Measurements from ENCODE around the gene KCNQ1.

KCNQ1 gene

GRCh38 chr11:2715716-2716350 is 271.0 kb downstream of the KCNQ1 start:
- DNase-seq = no peak
- ChIA-PET POLR2A (no interaction called here), CTCF (interaction anchor here (1.3 kb wide), 1 partner anchor 22 kb away, joined by 4 read pairs; no protein-coding TSS in a partner anchor)
- Histone ChIP-seq H3K36me3 (ENCODE audit: control insufficient read depth in 4 of 4, insufficient read depth in 4 of 4, low read length in 3 of 4) (no peaks in the 10 kb centered on the region), H3K27ac (ENCODE audit: insufficient read depth in 1 of 2, low read depth in 1 of 2, low read length in 2 of 2, poor library complexity in 1 of 2, severe bottlenecking in 2 of 2) (no peak overlapping the region), H3K4me3 (ENCODE audit: control insufficient read depth in 1 of 7, extremely low read depth in 1 of 7, insufficient read depth in 4 of 7, low read depth in 2 of 7, low read length in 6 of 7) (no peak overlapping the region), H3K27me3 (replicated peaks in 2 of 5; ENCODE audit: control insufficient read depth in 4 of 5, insufficient read depth in 5 of 5, low read length in 4 of 5) (peaks cover 0 to 2% (median 0%) of the 10 kb centered on the region in 5 experiments), H3K4me1 (ENCODE audit: control extremely low read depth in 1 of 4, control insufficient read depth in 4 of 4, insufficient read depth in 4 of 4, low read length in 3 of 4) (no peaks in the 10 kb centered on the region), H3K9me3 (ENCODE audit: control extremely low read depth in 1 of 5, control insufficient read depth in 4 of 5, insufficient read depth in 2 of 5, low read depth in 1 of 5, low read length in 4 of 5) (peaks cover 0 to 1% (median 0%) of the 10 kb centered on the region in 5 experiments)
- WGBS (ENCODE audit: insufficient coverage) = 96% methylated on average over 12 of the region's 15 CpGs

GRCh38 chr11:2716376-2717095 is 271.7 kb downstream of the KCNQ1 start:
- no peaks in the 10 kb centered on the region for H3K27me3 ChIP-seq (replicated peaks in 2 of 5; ENCODE audit: control insufficient read depth in 4 of 5, insufficient read depth in 5 of 5, low read length in 4 of 5)
- 97% methylated on average over 14 of the region's 14 CpGs for WGBS (ENCODE audit: insufficient coverage)
- H3K27ac ChIP-seq (ENCODE audit: insufficient read depth in 1 of 2, low read depth in 1 of 2, low read length in 2 of 2, poor library complexity in 1 of 2, severe bottlenecking in 2 of 2) = no peak overlapping the region
- no peak for DNase-seq
- H3K4me3 ChIP-seq (ENCODE audit: control insufficient read depth in 1 of 7, extremely low read depth in 1 of 7, insufficient read depth in 4 of 7, low read depth in 2 of 7, low read length in 6 of 7) = no peak overlapping the region
- CTCF ChIA-PET = interaction anchor here (1.3 kb wide), 1 partner anchor 23 kb away, joined by 4 read pairs; no protein-coding TSS in a partner anchor
- POLR2A ChIA-PET = interaction anchor here (0.6 kb wide), 1 partner anchor 21 kb away, joined by 3 read pairs; no protein-coding TSS in a partner anchor
- H3K4me1 ChIP-seq (ENCODE audit: control extremely low read depth in 1 of 4, control insufficient read depth in 4 of 4, insufficient read depth in 4 of 4, low read length in 3 of 4) = no peaks in the 10 kb centered on the region
- no peaks in the 10 kb centered on the region for H3K36me3 ChIP-seq (ENCODE audit: control insufficient read depth in 4 of 4, insufficient read depth in 4 of 4, low read length in 3 of 4)
- no peaks in the 10 kb centered on the region for H3K9me3 ChIP-seq (ENCODE audit: control extremely low read depth in 1 of 5, control insufficient read depth in 4 of 5, insufficient read depth in 2 of 5, low read depth in 1 of 5, low read length in 4 of 5)

- Histone ChIP-seq H3K27ac (ENCODE audit: insufficient read depth in 1 of 2, low read depth in 1 of 2, low read length in 2 of 2, poor library complexity in 1 of 2, severe bottlenecking in 2 of 2) (no peak overlapping the region), H3K27me3 (replicated peaks in 2 of 5; ENCODE audit: control insufficient read depth in 4 of 5, insufficient read depth in 5 of 5, low read length in 4 of 5) (no peaks in the 10 kb centered on the region), H3K36me3 (ENCODE audit: control insufficient read depth in 4 of 4, insufficient read depth in 4 of 4, low read length in 3 of 4) (no peaks in the 10 kb centered on the region), H3K9me3 (ENCODE audit: control extremely low read depth in 1 of 5, control insufficient read depth in 4 of 5, insufficient read depth in 2 of 5, low read depth in 1 of 5, low read length in 4 of 5) (no peaks in the 10 kb centered on the region), H3K4me3 (ENCODE audit: control insufficient read depth in 1 of 7, extremely low read depth in 1 of 7, insufficient read depth in 4 of 7, low read depth in 2 of 7, low read length in 6 of 7) (no peak overlapping the region), H3K4me1 (ENCODE audit: control extremely low read depth in 1 of 4, control insufficient read depth in 4 of 4, insufficient read depth in 4 of 4, low read length in 3 of 4) (no peaks in the 10 kb centered on the region)
- ChIA-PET CTCF (interaction anchor here (1.0 kb wide), 1 partner anchor 9 kb away, joined by 3 read pairs; no protein-coding TSS in a partner anchor), POLR2A (no interaction called here)
- no peak for DNase-seq
- whole genome bisulfite sequencing (ENCODE audit: insufficient coverage) = 83% methylated on average over 20 of the region's 22 CpGs
Measured at GRCh38 chr11:2717561-2718325, 272.9 kb downstream of the KCNQ1 start.

- 100% methylated on average over 4 of the region's 11 CpGs for WGBS (ENCODE audit: insufficient coverage)
- POLR2A ChIA-PET = no interaction called here
- H3K36me3 ChIP-seq (ENCODE audit: control insufficient read depth in 4 of 4, insufficient read depth in 4 of 4, low read length in 3 of 4) = no peaks in the 10 kb centered on the region
- H3K4me3 ChIP-seq (ENCODE audit: control insufficient read depth in 1 of 7, extremely low read depth in 1 of 7, insufficient read depth in 4 of 7, low read depth in 2 of 7, low read length in 6 of 7) = no peak overlapping the region
- no peaks in the 10 kb centered on the region for H3K4me1 ChIP-seq (ENCODE audit: control extremely low read depth in 1 of 4, control insufficient read depth in 4 of 4, insufficient read depth in 4 of 4, low read length in 3 of 4)
- no peaks in the 10 kb centered on the region for H3K9me3 ChIP-seq (ENCODE audit: control extremely low read depth in 1 of 5, control insufficient read depth in 4 of 5, insufficient read depth in 2 of 5, low read depth in 1 of 5, low read length in 4 of 5)
- no peaks in the 10 kb centered on the region for H3K27me3 ChIP-seq (replicated peaks in 2 of 5; ENCODE audit: control insufficient read depth in 4 of 5, insufficient read depth in 5 of 5, low read length in 4 of 5)
- DNase-seq = no peak
- CTCF ChIA-PET = no interaction called here
- H3K27ac ChIP-seq (ENCODE audit: insufficient read depth in 1 of 2, low read depth in 1 of 2, low read length in 2 of 2, poor library complexity in 1 of 2, severe bottlenecking in 2 of 2) = no peak overlapping the region
Measured at GRCh38 chr11:2718817-2719438, 274.1 kb downstream of the KCNQ1 start.

- WGBS (ENCODE audit: insufficient coverage) = 97% methylated on average over 12 of the region's 17 CpGs
- ChIA-PET POLR2A (no interaction called here), CTCF (no interaction called here)
- H3K4me1 ChIP-seq (ENCODE audit: control extremely low read depth in 1 of 4, control insufficient read depth in 4 of 4, insufficient read depth in 4 of 4, low read length in 3 of 4) = no peaks in the 10 kb centered on the region
- H3K9me3 ChIP-seq (ENCODE audit: control extremely low read depth in 1 of 5, control insufficient read depth in 4 of 5, insufficient read depth in 2 of 5, low read depth in 1 of 5, low read length in 4 of 5) = no peaks in the 10 kb centered on the region
- no peak for DNase-seq
- no peaks in the 10 kb centered on the region for H3K36me3 ChIP-seq (ENCODE audit: control insufficient read depth in 4 of 4, insufficient read depth in 4 of 4, low read length in 3 of 4)
- no peak overlapping the region for H3K4me3 ChIP-seq (ENCODE audit: control insufficient read depth in 1 of 7, extremely low read depth in 1 of 7, insufficient read depth in 4 of 7, low read depth in 2 of 7, low read length in 6 of 7)
- no peak overlapping the region for H3K27ac ChIP-seq (ENCODE audit: insufficient read depth in 1 of 2, low read depth in 1 of 2, low read length in 2 of 2, poor library complexity in 1 of 2, severe bottlenecking in 2 of 2)
- no peaks in the 10 kb centered on the region for H3K27me3 ChIP-seq (replicated peaks in 2 of 5; ENCODE audit: control insufficient read depth in 4 of 5, insufficient read depth in 5 of 5, low read length in 4 of 5)
Measured at GRCh38 chr11:2719831-2720590, 275.2 kb downstream of the KCNQ1 start.

- Histone ChIP-seq H3K27ac (ENCODE audit: insufficient read depth in 1 of 2, low read depth in 1 of 2, low read length in 2 of 2, poor library complexity in 1 of 2, severe bottlenecking in 2 of 2) (no peak overlapping the region), H3K36me3 (ENCODE audit: control insufficient read depth in 4 of 4, insufficient read depth in 4 of 4, low read length in 3 of 4) (no peaks in the 10 kb centered on the region), H3K4me1 (ENCODE audit: control extremely low read depth in 1 of 4, control insufficient read depth in 4 of 4, insufficient read depth in 4 of 4, low read length in 3 of 4) (no peaks in the 10 kb centered on the region), H3K9me3 (ENCODE audit: control extremely low read depth in 1 of 5, control insufficient read depth in 4 of 5, insufficient read depth in 2 of 5, low read depth in 1 of 5, low read length in 4 of 5) (no peaks in the 10 kb centered on the region), H3K27me3 (replicated peaks in 2 of 5; ENCODE audit: control insufficient read depth in 4 of 5, insufficient read depth in 5 of 5, low read length in 4 of 5) (no peaks in the 10 kb centered on the region), H3K4me3 (ENCODE audit: control insufficient read depth in 1 of 7, extremely low read depth in 1 of 7, insufficient read depth in 4 of 7, low read depth in 2 of 7, low read length in 6 of 7) (no peak overlapping the region)
- no peak for DNase-seq
- ChIA-PET POLR2A (no interaction called here), CTCF (interaction anchor here (1.4 to 1.7 kb wide), 3 partner anchors 26 to 34 kb away, joined by 3 to 5 read pairs (median 4); no protein-coding TSS in a partner anchor)
- 98% methylated on average over 27 of the region's 27 CpGs for WGBS (ENCODE audit: insufficient coverage)
Measured at GRCh38 chr11:2721210-2721916, 276.6 kb downstream of the KCNQ1 start.

All from common myeloid progenitor, CD34-positive (primary cell).